D721Med (cell line): ENCODE results near the gene NR1D2.
"Not testable (repeated sequence)": the region's sequence is repeated elsewhere in the genome, so short reads cannot be mapped to it uniquely, and the experiment has no call there.

Experiments used
- DNase-seq: peaks from one replicate; pipeline ENCODE4 v3.0.0; 2011; ENCODE audit warnings: low spot score; ENCODE audit not compliant: insufficient read length
- FAIRE-seq: peaks from 2 replicates; lab custom pipeline; 2011; peaks lifted over from hg19 to GRCh38; lab: Jason Lieb, UNC
- TF ChIP-seq, protein P1 (sequence below): IDR thresholded peaks from 2 replicates; pipeline ENCODE4 v1.5.1; 2012; ENCODE audit warnings: mild to moderate bottlenecking, control low read depth; ENCODE audit not compliant: insufficient read depth; ENCODE audit errors: missing control alignments

Gene NR1D2

GRCh38 chr3:23913873-23914743 lies 31.0 kb upstream of the NR1D2 start:
- FAIRE-seq: no peak
- TF ChIP-seq, protein P1, sequence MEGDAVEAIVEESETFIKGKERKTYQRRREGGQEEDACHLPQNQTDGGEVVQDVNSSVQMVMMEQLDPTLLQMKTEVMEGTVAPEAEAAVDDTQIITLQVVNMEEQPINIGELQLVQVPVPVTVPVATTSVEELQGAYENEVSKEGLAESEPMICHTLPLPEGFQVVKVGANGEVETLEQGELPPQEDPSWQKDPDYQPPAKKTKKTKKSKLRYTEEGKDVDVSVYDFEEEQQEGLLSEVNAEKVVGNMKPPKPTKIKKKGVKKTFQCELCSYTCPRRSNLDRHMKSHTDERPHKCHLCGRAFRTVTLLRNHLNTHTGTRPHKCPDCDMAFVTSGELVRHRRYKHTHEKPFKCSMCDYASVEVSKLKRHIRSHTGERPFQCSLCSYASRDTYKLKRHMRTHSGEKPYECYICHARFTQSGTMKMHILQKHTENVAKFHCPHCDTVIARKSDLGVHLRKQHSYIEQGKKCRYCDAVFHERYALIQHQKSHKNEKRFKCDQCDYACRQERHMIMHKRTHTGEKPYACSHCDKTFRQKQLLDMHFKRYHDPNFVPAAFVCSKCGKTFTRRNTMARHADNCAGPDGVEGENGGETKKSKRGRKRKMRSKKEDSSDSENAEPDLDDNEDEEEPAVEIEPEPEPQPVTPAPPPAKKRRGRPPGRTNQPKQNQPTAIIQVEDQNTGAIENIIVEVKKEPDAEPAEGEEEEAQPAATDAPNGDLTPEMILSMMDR: no peak
- no peak for DNase-seq

- TF ChIP-seq, protein P1: no peak
- no peak for DNase-seq
- no peak for FAIRE-seq
Observed at GRCh38 chr3:23915537-23916108, 29.5 kb upstream of the NR1D2 start.

DNA sequence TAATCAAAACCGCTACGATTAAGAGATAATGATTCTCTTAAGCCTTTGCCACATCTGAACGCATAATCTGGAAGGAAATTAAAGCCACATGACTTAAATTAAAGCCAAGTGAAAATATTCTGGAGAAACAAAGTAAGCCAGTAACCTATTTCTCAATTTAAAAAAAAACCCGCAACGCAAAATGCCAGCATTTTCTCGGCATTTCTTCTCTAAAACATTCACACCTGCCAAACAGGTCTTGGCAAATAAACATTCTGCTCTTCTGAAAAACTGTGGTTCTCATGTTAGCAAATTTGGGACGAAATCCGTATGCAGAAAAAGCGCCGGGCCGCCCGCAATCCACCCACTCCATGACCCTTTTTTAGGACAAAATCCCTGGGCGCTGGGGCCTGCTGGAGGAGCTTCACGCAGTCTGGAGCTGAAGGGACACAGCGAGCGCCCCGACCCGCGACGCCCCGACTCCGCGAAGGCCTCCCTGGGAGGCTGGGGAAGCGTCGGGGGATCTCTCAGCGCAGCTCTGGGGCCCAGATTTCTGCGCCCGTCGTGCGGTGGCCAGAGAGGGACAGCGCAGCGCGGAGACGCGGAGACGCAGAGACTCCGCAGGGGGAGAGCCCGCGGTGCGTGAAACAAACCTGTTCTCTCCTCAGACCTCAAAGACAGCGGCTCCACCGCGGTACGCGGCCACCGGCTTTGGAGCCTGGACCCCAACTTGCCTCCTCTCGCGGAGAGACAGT lies 28.8 kb upstream of the NR1D2 start:
- FAIRE-seq: no peak
- DNase-seq: no peak
- TF ChIP-seq, protein P1: no peak

- DNase-seq: peak; percentile 81
- no peak for FAIRE-seq
- TF ChIP-seq, protein P1: no peak
Observed at GRCh38 chr3:23916886-23917678, 28.0 kb upstream of the NR1D2 start, which contains the start of the genes NKIRAS1 and RPL15. TSS of gene NKIRAS1 (minus strand) at chr3:23916990. CDS start at chr3:23910904, 6,086 bp downstream. TSS of gene RPL15 (plus strand) at chr3:23917132. CDS start at chr3:23917860, 728 bp downstream.

- not testable (repeated sequence) for DNase-seq
Observed at GRCh38 chr3:23917679-23918303, 27.3 kb upstream of the NR1D2 start.

DNA sequence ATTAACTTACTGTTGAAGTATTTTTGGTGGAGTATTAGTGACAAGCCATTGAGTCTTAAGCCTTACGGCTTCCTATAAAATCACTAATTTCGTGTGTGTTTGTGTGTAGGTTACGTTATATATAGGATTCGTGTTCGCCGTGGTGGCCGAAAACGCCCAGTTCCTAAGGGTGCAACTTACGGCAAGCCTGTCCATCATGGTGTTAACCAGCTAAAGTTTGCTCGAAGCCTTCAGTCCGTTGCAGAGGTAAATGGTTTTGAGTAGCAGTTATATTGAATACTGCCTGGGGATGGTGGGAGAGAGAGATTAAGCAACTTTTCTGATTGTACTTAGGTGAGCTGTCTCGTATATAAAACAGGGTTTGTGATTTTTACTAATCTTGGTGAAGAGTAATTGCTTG lies 26.8 kb upstream of the NR1D2 start:
- FAIRE-seq, DNase-seq: not testable (repeated sequence)

More at GRCh38 chr3:23917679-23918303, 27.3 kb upstream of the NR1D2 start:
- not testable (repeated sequence) for FAIRE-seq

- no peak for FAIRE-seq
Observed at GRCh38 chr3:23919628-23920027, 25.5 kb upstream of the NR1D2 start.

More at GRCh38 chr3:23919628-23920027, 25.5 kb upstream of the NR1D2 start:
- no peak for DNase-seq
- TF ChIP-seq, protein P1: no peak
